Right kidney (tissue), 1 donor: ENCODE results near the gene JOSD2.

Experiments used
- DNase-seq: peaks from one replicate; pipeline ENCODE4 v3.0.0-alpha.2; 2016

Gene JOSD2

DNA sequence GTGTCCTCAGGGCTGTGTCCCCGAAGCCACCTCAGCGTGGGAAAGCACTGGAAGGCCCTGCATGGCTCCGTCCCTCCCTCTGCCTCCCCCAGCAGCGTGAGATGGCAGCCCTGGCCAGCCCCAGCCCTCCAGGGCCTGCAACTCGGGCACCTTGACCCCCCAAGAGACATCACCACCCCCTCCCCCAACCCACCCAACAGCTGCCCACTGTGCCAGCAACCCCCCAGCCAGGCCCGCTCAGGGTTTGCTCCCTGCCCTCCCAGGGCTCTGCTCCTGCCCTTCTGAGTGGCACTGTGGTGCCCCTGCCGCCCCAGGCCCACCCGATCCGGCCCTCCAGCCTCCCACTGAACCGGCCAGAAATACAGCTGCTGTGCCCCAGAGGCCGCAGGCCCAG, 4.2 kb upstream of the JOSD2 start:
- no peak for DNase-seq

DNA sequence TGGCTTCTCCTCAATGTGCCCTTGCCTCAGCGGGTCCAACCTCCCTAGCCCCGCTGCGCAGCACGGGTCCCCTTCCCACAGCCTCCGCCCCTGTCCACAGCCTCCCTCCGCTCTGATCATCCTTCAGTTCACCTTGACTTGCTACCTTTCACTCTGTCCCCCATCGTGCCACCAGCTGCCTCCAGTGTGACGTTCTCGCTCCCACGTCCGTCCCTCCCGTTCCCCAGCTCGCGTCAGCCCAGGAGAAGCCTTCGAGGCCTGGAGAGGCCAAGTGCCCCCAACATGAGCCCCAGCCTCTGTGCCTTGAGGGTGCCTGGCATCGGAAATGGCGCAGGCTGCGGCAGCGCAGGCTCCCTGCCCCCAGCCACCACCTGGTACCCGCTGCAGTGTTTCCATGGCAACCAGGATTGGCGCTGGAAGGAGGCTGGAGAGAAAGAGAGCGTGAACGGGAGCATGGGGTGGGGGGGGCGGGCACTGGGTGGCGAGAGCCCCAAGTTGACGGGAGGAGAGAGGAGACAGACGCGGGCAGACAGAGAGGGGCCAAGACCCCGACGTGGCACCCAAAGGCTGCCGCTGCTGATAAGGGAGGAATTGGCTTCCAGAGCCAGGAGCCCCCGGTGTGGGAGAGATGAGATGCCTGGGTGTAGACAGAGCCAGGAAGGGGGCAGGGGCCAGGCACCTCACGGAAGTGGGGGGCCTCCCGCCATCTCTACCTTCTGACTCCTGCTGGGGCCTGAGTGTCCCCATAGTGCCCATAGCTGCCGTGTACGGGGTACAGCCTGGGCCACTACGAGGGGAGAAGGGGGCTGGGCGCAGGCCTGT, 3.6 kb upstream of the JOSD2 start:
- DNase-seq: no peak

DNA sequence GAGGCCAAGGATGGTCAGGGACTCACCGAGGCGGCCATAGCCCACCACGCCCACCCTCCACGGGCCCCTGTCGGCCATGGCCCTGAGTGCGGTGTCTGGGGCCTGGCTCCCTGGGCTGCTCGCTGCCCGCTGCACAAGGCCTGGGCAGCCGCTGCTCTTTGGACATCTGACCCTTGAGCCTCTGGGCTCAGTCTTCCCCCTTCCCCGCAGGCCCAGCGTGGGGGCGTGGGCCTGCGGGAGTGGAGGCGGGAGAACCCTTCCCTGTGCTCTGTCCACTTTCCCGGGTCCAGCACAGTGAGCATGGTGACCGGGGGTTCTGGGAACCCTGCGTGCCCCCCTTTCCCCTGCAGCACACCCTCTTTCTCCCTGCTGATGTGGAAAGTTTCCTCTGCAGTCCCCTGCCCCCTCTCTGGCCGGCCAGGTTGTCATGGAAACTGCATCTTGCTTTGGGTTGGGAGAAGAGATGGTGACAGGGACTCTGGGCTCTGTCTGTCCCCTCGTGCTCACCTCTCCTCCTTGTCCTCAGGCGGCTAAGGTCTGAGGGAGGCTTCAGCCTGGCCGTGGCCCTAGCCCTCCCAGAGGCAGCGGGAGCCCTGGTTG, 2.9 kb upstream of the JOSD2 start, which contains the start of gene ASPDH:
TSS of gene ASPDH (minus strand) at position 168 of the 600 bp plus-strand sequence. CDS start at position 78, 90 bp downstream.
- peak; percentile 23 for DNase-seq

DNA sequence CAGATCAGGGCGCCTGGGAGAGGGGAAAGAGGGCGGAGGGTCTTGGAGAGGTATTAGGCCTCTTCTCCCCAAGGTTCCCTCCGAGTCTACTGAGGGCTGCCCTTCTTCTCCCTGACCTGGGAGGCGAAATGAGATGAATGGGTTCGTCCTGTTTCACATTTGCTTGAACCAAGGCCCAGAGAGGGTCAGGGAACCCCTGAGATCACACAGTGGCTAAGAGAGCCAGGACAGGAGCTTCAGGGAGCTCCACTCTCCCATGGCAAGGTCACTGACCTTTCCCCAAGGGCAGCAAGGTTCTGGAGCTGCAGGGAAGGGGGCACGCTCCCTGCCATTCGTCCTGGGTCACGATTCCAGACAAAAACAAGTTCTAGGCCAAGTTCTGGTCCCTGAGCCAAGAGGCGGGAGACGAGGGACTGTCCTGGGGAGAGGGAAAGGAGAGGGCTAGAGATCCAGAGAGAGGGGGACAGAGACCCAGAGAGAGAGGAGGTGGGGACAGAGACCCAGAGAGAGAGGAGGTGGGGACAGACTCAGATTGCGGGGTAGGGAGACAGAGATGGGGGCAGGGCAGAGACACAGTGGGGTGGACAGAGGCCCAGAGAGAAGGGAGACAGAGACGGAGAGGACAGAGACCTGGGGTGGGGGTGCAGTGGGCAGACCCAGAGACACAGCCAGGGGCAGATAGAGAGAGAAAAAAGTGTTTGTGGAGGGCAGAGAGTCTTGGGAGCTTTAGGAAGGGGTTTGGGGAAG, 2.2 kb upstream of the JOSD2 start:
- peak; percentile 20 for DNase-seq

DNA sequence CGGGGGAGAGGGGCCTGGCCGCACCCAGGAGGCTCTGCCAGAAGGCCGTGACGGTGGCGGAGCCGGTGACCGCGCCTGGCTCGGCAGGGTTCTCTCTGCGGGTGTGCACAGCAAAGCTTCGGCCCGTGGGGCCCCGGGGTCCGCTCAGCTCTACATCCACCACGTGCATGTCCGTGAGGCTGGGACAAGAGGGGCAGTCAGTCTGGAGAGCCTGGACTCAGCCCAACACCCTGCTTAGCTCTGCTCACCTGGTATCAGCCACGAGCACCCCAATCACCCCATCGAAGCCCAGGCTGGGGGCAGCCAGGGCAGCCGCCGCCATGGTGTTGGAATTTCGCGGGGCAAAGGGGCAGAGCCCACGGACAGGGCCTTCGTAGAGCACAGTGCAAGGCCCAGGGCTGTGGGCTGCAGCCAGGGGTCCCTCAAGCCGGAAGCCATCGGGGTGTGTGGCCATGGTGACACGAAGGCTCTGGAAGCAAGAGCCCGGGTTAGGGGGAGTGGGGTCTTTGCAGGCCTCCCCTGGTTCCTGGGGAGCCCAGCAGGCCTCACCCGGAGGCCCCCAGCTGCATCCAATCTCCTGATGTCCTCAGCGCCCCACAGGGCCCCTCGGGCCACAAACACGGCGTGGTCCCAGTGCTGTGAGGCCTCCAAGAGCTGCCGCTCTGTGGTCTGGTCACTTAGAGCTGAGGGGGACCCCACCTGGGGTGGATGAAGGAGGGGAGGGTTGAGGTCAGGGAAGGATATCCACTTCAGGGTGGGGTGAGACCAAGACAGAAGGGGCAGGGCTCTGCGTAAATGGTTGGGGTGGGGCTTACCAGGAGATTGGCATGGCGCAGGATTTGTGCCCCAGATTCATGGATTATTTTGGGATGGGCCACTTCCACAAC, 1.4 kb upstream of the JOSD2 start:
- peak; percentile 25 for DNase-seq

DNA sequence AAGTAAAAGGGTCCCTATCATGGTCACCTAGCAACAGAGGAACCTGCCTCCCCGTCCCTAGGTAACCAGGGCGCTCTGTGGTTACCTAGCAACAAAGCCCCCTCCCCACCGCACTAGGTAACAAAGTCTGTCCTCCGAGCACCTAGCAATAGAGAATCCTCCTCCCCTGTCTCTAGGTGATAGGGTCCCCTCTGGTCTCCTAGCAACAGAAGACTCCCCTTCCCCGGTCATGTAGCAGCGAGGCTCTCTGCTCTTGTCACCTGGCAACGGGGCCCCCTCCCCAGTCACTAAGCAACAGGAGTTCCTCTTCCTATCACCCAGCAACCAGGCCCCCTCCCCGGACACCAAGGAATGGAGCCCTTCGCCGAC, 307 bp downstream of the JOSD2 start:
- no peak for DNase-seq

DNA sequence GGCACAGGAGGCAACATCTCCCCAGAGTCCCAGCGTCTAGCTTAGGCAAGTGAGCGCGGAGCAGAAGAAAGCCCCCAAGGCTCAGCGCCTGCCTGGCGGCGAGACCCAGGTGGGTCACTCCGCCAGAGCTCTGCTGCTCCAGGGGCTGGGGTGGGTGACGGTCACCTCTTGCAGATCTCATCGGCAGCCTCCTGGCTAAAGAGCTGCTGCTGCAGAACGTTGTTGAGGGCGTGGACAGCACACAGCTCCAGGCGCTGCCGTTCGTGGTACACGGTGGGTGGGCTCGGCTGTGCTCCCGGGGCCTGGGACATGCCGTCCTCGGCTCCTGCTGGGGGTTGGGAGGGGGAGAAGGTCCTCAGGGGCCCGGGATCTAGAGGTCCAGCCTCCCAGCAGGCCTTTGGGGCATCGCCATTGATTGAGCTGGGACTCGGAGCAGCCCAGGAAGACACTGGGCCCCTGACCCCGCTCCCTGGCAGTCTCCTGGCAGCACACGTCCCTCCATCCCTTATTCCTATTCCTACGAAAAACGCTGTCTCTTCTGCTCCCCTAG, 795 bp downstream of the JOSD2 start:
- no peak for DNase-seq

DNA sequence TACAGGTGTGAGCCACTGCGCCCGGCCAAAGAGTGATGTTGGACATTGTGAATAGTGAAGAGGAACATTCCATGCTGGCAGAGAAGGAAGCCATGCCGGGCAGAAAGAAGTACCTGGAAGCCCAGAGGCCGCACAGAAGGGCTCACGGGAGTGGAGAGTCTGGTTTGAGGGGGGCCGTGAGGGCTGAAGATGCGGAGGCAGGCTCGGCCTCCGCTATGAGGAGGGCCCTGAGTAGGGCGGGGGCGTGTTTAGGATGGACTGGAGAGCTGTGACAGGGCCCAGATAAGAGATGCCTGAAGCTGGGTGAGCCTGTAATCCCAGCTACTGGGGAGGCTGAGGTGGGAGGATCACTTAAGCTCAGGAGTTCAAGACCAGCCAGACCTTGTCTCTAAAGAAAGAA, 1.6 kb downstream of the JOSD2 start:
- DNase-seq: no peak

DNA sequence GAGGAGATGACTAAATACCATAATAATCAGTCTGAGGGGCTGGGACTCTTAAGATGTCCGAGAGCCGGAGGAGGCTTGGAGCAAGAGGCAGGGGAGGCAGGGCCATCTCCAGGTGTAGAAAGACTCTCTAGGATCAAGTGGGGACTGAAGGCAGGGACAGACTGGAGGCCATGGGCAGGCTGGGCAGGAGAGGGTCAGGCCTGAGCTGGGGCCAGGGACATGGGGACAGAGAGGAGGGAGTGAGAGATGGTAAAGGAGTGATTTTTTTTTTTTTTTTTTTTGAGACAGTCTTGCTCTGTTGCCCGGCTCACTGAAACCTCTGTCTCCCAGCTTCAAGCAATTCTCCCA, 2.2 kb downstream of the JOSD2 start:
- DNase-seq: no peak

DNA sequence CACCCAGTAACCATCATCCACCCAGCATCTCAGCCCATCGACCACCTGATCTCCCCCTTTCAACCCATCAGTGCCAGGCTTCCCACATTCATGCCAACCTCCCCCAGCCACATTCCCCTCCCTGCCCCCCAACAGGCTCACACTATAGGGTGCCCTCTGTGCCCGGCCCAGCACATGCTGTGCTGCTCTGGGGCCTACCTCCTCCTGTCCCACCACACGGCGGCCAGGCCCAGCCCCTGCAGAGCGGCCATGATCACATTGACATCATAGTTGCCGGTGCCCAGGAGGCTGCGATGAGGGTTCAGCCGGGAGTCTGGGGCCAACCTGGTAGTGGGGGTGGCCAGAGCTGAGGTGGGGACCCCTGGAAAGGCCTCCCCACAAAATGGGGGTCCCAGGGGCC, 3.6 kb downstream of the JOSD2 start:
- DNase-seq: no peak

DNA sequence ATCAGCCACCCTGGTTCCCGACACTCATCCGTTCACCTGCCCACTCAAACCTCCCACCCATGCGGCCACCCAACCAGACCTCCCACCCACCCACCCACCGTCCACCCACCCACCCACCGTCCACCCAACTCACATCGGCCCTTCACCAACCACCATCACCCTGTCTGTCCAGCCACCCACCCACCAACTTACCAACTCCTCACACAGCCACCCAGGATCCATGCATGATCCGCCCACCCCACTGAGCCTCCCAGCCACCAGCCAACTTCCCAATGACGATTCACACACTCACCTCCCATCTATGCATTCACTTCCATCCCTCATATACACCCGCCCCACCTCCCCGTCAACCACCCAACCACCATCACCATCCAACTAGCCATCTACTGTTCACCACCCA, 4.3 kb downstream of the JOSD2 start:
- no peak for DNase-seq

DNA sequence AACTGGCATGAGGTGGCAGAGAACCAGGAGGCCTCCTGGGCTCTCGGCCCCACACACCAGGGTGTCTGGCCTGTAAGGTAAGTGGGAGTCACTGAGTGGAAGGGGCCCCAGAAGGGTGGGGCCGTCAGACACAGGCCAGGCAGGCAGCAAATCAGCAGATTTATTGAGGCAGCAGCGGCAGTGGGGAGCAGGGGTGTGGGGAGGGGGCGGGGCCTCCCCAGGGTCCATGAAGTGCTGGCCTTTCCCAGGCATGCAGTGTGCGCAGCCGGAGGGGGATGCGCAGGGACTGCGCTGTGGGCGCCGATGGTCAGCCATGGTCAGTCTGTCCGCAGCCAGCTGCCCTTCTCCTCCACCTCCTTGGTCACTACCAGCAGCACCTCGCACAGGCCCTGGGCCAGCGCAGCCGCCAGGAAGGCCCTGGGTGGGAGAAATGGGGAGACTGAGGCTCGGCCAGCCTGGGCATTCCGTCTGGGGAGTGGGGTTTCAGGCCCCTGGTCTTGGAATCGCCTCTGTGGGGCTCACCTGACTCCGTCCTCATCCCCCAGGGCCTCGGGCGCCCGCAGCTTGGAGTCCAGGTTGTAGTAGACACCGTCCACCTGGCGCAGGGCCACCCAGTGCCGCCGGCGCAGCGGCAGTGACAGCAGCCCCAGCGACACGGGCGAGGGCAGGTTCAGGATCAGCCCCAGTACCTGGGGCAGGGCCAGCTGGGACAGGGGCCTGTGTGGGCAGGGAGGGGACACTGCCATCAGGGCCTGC, 5.0 kb downstream of the JOSD2 start:
- DNase-seq: no peak

DNA sequence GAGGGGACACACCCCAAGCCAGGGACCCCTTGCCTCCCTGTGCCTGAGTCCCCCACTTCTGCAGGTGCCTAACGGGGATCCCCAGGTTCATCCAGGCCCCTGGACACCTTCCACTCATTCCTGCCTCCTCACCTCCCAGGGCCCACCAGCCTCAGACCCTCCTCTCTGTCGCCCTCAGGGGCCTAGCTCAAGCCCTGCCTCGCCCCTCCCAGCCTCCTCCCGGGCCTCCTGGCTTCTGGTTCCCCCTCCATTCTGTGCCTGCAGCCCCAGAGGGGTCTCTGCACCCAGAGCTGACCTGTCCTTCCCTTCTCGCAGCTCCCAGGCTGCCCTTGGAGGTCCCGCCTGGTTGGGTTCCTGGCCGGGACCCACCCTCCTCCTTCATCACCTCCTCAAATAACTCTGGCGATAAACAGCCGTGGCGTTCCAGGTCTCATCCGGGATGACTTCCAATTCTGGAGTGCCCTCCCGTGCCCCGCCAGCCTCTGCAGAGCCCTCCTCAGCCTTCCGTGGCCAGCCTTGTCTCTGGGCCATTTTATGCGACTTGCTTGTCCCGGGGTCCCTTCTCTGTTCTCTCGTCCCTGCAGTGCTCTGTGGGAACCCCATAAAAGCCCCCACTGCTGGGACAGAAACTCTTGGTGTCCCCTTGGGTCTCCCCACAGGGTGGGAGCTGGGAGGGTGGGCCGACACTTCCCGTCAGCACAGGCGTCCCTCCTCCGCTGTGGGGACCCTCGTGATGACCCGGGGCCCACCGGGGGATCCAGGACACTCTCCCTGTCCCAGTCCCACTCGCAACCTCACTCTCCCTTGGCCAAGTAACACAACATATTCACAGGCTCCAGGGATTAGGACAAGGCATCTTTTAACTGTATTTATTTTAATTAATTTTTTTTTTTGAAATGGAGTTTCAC, 9.2 kb downstream of the JOSD2 start:
- no peak for DNase-seq

DNA sequence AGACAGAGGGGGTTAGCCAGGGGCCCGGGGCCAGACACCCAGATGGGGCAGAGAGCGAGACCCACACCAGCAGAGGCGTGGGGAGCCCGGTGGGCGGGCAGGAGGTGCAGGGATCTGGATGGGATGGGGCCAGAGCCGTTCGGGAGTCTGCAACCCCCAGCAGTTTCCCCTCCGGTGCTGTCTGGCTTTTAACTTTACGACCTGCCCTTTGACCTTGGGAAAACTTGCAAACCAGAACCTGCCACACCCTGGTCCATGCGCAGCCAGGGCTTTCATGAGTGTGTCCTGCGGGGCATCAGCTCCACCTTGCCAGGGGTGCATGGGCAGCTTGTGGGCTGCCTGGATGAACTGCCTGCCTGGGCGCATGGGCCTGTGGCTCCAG, 9.8 kb downstream of the JOSD2 start:
- DNase-seq: no peak

DNA sequence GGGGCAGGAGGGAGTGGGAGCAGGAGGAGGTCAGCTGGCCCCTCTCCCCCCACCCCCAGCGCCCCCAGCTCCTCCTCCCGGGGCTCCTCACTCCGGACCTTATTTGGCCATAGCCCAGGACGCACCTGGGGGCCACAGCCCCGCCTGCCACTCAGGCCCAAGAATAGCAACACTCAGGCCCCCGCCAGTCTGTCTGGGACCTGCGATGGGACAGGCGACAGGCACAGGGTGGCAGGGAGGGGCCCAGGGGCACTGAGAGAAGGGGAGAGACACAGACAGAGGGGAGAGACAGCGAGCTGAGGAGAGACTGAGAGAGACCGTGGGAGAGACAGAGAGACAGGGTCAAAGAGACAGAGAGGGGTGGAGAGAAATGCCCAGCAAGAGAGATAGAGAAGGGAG, 10.2 kb downstream of the JOSD2 start:
- no peak for DNase-seq

DNA sequence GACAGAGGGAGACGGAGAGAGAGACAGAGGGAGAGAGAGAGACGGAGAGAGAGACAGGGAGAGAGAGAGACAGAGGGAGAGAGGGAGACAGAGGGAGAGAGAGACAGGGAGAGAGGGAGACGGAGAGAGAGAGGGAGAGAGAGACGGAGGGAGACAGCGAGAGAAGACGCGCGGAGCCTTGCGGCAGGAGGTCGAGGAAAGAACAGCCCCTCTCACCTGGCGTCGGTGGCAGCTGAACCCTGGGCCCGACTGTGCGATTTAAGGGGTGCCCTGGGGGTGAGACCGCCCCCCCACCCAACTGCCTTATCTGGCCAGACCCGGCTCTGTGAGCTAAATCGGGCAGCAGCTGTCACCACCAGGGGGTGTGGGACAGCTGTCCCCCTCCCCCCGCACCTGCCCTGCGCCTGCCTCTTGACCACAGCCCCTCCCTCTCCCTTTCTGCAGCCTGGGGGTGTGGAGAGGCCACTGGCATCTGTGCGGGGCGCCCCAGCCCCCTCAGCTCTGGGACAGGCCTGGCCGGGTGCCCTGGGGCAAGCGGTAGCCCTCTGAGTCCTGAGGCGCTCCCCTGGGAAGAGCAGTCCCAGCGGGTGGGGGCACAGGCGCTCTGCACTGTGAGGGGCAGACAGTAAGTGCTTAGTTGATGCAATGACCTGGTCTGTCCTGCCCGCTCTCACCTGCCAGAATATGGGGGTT, 10.8 kb downstream of the JOSD2 start:
- DNase-seq: peak; percentile 55

DNA sequence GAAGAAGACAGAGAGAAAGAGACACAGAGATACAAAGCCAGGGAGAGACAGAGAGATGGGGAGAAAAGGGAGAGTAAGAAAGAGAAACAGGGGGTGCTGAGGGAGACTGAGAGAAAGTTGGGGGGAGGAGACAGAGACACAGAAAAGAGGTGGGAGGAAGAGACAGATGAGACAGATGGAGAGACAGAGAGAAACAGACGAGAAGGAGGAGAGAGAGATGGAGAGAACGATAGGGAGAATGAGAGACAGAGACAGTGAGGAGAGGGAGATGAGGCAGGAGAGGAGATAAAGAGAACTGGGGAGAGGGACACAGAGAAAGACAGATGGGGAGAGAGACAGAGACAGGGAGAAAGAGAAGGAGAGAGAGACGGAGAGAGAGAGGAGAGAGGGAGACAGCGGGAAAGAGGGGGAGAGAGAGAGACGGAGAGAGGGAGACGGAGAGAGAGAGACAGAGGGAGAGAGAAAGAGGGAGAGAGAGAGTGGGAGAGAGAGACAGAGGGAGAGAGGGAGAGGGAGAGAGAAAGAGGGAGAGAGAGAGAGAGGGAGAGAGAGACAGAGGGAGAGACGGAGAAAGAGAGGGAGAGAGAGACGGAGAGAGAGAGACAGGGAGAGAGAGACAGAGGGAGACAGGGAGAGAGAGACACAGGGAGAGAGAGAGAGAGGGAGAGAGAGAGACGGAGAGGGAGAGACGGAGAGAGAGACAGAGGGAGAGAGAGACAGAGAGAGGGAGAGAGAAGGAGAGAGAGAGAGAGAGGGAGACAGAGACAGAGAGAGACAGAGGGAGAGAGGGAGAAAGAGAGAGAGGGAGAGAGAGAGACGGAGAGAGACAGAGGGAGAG, 12.6 kb downstream of the JOSD2 start:
- no peak for DNase-seq

DNA sequence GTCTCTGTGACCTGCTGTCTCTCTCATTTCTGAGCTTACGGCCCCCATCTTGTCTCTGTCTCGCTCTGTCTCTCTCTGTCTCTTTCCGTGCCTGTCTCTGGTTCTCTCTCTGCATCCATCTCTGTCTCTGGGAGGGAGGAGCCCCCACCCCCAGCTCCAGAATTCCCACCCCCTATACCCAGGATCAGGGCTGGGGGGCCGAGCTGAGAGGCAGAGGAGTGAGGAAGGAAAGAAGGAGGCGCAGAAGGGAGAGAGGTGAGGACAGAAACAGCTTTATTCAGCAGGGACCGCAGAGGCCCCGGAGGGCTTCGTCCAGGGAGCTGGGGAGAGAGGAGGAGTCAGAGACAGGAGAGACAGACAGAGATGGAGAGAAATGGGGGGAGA, 14.0 kb downstream of the JOSD2 start:
- DNase-seq: no peak
